HEK293 (cell line): Measurements from ENCODE around the gene CDKAL1.

ENCODE experiments used
- FEZF1 ChIP-seq: fragments of 450-650 bp; formaldehyde crosslinking; IDR thresholded peaks from 2 replicates; pipeline ENCODE4 v1.5.1; 2016; ENCODE audit warnings: missing biosample characterization, missing genetic modification characterization
- GFI1B ChIP-seq: fragments of 450-650 bp; formaldehyde crosslinking; IDR thresholded peaks from 2 replicates; pipeline ENCODE4 v1.5.1; 2016; ENCODE audit warnings: missing biosample characterization, missing genetic modification characterization
- KLF10 ChIP-seq: fragments of 450-650 bp; IDR thresholded peaks from 2 replicates; pipeline ENCODE4 v1.5.1; 2018; ENCODE audit warnings: missing biosample characterization, mild to moderate bottlenecking, missing genetic modification characterization
- OSR2 ChIP-seq: fragments of 450-650 bp; formaldehyde crosslinking; IDR thresholded peaks from 2 replicates; pipeline ENCODE4 v1.5.1; 2016; ENCODE audit warnings: missing biosample characterization, missing genetic modification characterization
- OVOL3 ChIP-seq: fragments of 450-650 bp; formaldehyde crosslinking; IDR thresholded peaks from 2 replicates; pipeline ENCODE4 v1.5.1; 2016; ENCODE audit warnings: missing biosample characterization, missing genetic modification characterization
- REPIN1 ChIP-seq: fragments of 450-650 bp; formaldehyde crosslinking; IDR thresholded peaks from 2 replicates; pipeline ENCODE4 v1.5.1; 2017; ENCODE audit warnings: missing biosample characterization, missing genetic modification characterization, low read depth
- ZBTB17 ChIP-seq: fragments of 450-650 bp; formaldehyde crosslinking; IDR thresholded peaks from 2 replicates; pipeline ENCODE4 v1.5.1; 2016; ENCODE audit warnings: missing biosample characterization, missing genetic modification characterization
- ZFP41 ChIP-seq: fragments of 450-650 bp; formaldehyde crosslinking; IDR thresholded peaks from 2 replicates; pipeline ENCODE4 v1.5.1; 2016; ENCODE audit warnings: missing biosample characterization, missing genetic modification characterization, borderline replicate concordance
- ZNF114 ChIP-seq: fragments of 450-650 bp; formaldehyde crosslinking; IDR thresholded peaks from 2 replicates; pipeline ENCODE4 v1.5.0; 2017; ENCODE audit warnings: missing biosample characterization, missing genetic modification characterization
- ZNF138 ChIP-seq: fragments of 450-650 bp; formaldehyde crosslinking; IDR thresholded peaks from 2 replicates; pipeline ENCODE4 v1.5.1; 2016; ENCODE audit warnings: missing biosample characterization, missing genetic modification characterization, borderline replicate concordance
- ZNF157 ChIP-seq: fragments of 450-650 bp; formaldehyde crosslinking; IDR thresholded peaks from 2 replicates; pipeline ENCODE4 v1.5.1; 2016; ENCODE audit warnings: missing biosample characterization, missing genetic modification characterization
- ZNF16 ChIP-seq: fragments of 450-650 bp; formaldehyde crosslinking; IDR thresholded peaks from 2 replicates; pipeline ENCODE4 v1.5.1; 2016; ENCODE audit warnings: low read depth, missing biosample characterization, missing genetic modification characterization
- ZNF169 ChIP-seq: fragments of 450-650 bp; formaldehyde crosslinking; IDR thresholded peaks from 2 replicates; pipeline ENCODE4 v1.5.1; 2016; ENCODE audit warnings: missing biosample characterization, missing genetic modification characterization
- ZNF174 ChIP-seq: fragments of 450-650 bp; formaldehyde crosslinking; IDR thresholded peaks from 2 replicates; pipeline ENCODE4 v1.5.0; 2017; ENCODE audit warnings: missing biosample characterization, mild to moderate bottlenecking, missing genetic modification characterization
- ZNF19 ChIP-seq: fragments of 450-650 bp; formaldehyde crosslinking; IDR thresholded peaks from 2 replicates; pipeline ENCODE4; 2016; ENCODE audit warnings: missing biosample characterization, missing genetic modification characterization, low read depth
- ZNF23 ChIP-seq: fragments of 450-650 bp; formaldehyde crosslinking; IDR thresholded peaks from 2 replicates; pipeline ENCODE4 v1.5.1; 2016; ENCODE audit warnings: missing biosample characterization, missing genetic modification characterization, borderline replicate concordance
- ZNF292 ChIP-seq: fragments of 450-650 bp; formaldehyde crosslinking; IDR thresholded peaks from 2 replicates; pipeline ENCODE4 v1.5.1; 2016; ENCODE audit warnings: low read depth, missing biosample characterization, missing genetic modification characterization, borderline replicate concordance
- ZNF341 ChIP-seq: fragments of 450-650 bp; formaldehyde crosslinking; IDR thresholded peaks from 2 replicates; pipeline ENCODE4; 2016; ENCODE audit warnings: low read depth, missing biosample characterization, missing genetic modification characterization
- ZNF350 ChIP-seq: fragments of 450-650 bp; formaldehyde crosslinking; IDR thresholded peaks from 2 replicates; pipeline ENCODE4 v1.5.0; 2017; ENCODE audit warnings: missing biosample characterization, mild to moderate bottlenecking, missing genetic modification characterization
- ZNF362 ChIP-seq: fragments of 450-650 bp; formaldehyde crosslinking; IDR thresholded peaks from 2 replicates; pipeline ENCODE4 v1.5.1; 2016; ENCODE audit warnings: missing biosample characterization, missing genetic modification characterization
- ZNF391 ChIP-seq: fragments of 450-650 bp; formaldehyde crosslinking; IDR thresholded peaks from 2 replicates; pipeline ENCODE4 v1.5.1; 2016; ENCODE audit warnings: low read depth, missing biosample characterization, missing genetic modification characterization, borderline replicate concordance
- ZNF404 ChIP-seq: fragments of 450-650 bp; formaldehyde crosslinking; IDR thresholded peaks from 2 replicates; pipeline ENCODE4 v1.5.1; 2017; ENCODE audit warnings: missing biosample characterization, missing genetic modification characterization
- ZNF416 ChIP-seq: fragments of 450-650 bp; formaldehyde crosslinking; IDR thresholded peaks from 2 replicates; pipeline ENCODE4 v1.5.1; 2016; ENCODE audit warnings: missing biosample characterization, missing genetic modification characterization
- ZNF510 ChIP-seq: fragments of 450-650 bp; formaldehyde crosslinking; IDR thresholded peaks from 2 replicates; pipeline ENCODE4 v1.5.1; 2018; ENCODE audit warnings: mild to moderate bottlenecking, missing genetic modification characterization, missing biosample characterization; ENCODE audit not compliant: insufficient replicate concordance
- ZNF521 ChIP-seq: fragments of 450-650 bp; formaldehyde crosslinking; IDR thresholded peaks from 2 replicates; pipeline ENCODE4 v1.5.1; 2017; ENCODE audit warnings: missing biosample characterization, mild to moderate bottlenecking, missing genetic modification characterization
- ZNF544 ChIP-seq: fragments of 450-650 bp; formaldehyde crosslinking; IDR thresholded peaks from 2 replicates; pipeline ENCODE4 v1.5.0; 2017; ENCODE audit warnings: missing biosample characterization, missing genetic modification characterization
- ZNF548 ChIP-seq: fragments of 450-650 bp; formaldehyde crosslinking; IDR thresholded peaks from 2 replicates; pipeline ENCODE4 v1.5.1; 2016; ENCODE audit warnings: missing biosample characterization, missing genetic modification characterization
- ZNF549 ChIP-seq: fragments of 450-650 bp; IDR thresholded peaks from 2 replicates; pipeline ENCODE4 v1.5.1; 2018; ENCODE audit warnings: missing biosample characterization, missing genetic modification characterization, mild to moderate bottlenecking, inconsistent platforms, moderate library complexity
- ZNF560 ChIP-seq: fragments of 450-650 bp; formaldehyde crosslinking; IDR thresholded peaks from 2 replicates; pipeline ENCODE4 v1.5.1; 2017; ENCODE audit warnings: missing biosample characterization, missing genetic modification characterization, borderline replicate concordance
- ZNF610 ChIP-seq: fragments of 450-650 bp; formaldehyde crosslinking; IDR thresholded peaks from 2 replicates; pipeline ENCODE4 v1.5.1; 2016; ENCODE audit warnings: missing biosample characterization, missing genetic modification characterization, borderline replicate concordance
- ZNF623 ChIP-seq: fragments of 450-650 bp; formaldehyde crosslinking; IDR thresholded peaks from 2 replicates; pipeline ENCODE4 v1.5.1; 2016; ENCODE audit warnings: missing biosample characterization, missing genetic modification characterization
- ZNF654 ChIP-seq: fragments of 450-650 bp; formaldehyde crosslinking; IDR thresholded peaks from 2 replicates; pipeline ENCODE4 v1.5.1; 2016; ENCODE audit warnings: low read depth, missing biosample characterization, missing genetic modification characterization
- ZNF777 ChIP-seq: fragments of 450-650 bp; formaldehyde crosslinking; IDR thresholded peaks from 2 replicates; pipeline ENCODE4 v1.5.1; 2017; ENCODE audit warnings: missing biosample characterization, missing genetic modification characterization, borderline replicate concordance
- ZNF792 ChIP-seq: fragments of 450-650 bp; formaldehyde crosslinking; IDR thresholded peaks from 2 replicates; pipeline ENCODE4 v1.5.1; 2016; ENCODE audit warnings: missing biosample characterization, missing genetic modification characterization
- ZSCAN23 ChIP-seq: fragments of 450-650 bp; formaldehyde crosslinking; IDR thresholded peaks from 2 replicates; pipeline ENCODE4 v1.5.1; 2016; ENCODE audit warnings: missing biosample characterization, missing genetic modification characterization
- TF ChIP-seq, protein P1 (sequence below): fragments of 450-650 bp; formaldehyde crosslinking; IDR thresholded peaks from 2 replicates; pipeline ENCODE4 v1.5.1; 2016; ENCODE audit warnings: missing biosample characterization, missing genetic modification characterization
- TF ChIP-seq, protein P2 (sequence below): fragments of 450-650 bp; formaldehyde crosslinking; IDR thresholded peaks from 2 replicates; pipeline ENCODE4 v1.5.1; 2016; ENCODE audit warnings: missing biosample characterization, missing genetic modification characterization
- TF ChIP-seq, protein P3 (sequence below): fragments of 450-650 bp; formaldehyde crosslinking; IDR thresholded peaks from 2 replicates; pipeline ENCODE4 v1.5.1; 2016; ENCODE audit warnings: missing biosample characterization, missing genetic modification characterization

The CDKAL1 gene

GRCh38 chr6:20811109-20811761 is 277.0 kb downstream of the CDKAL1 start (continued):
- TF ChIP-seq ZNF19 (tag by site-specific recombination): no peak
- TF ChIP-seq ZNF510 (tag by site-specific recombination): no peak
- peak; percentile 90 for TF ChIP-seq ZNF362
- TF ChIP-seq ZNF548: no peak
- TF ChIP-seq ZNF654: no peak; the same call in 1 of the 2 replicates
- TF ChIP-seq ZNF792 (tag by site-specific recombination): no peak
- TF ChIP-seq ZNF16 (tag by site-specific recombination): no peak
- no peak for TF ChIP-seq ZNF549 (tag by site-specific recombination)
- TF ChIP-seq ZNF174 (tag by site-specific recombination): no peak
- TF ChIP-seq ZNF404 (tag by site-specific recombination): no peak
- TF ChIP-seq ZNF23: no peak
- peak; percentile 58; the same call in 1 of the 2 replicates for TF ChIP-seq KLF10
- no peak for TF ChIP-seq OSR2 (tag by site-specific recombination)
- TF ChIP-seq ZSCAN23 (tag by site-specific recombination): no peak
- no peak for TF ChIP-seq ZNF114
- TF ChIP-seq FEZF1: no peak
- TF ChIP-seq, protein P1, sequence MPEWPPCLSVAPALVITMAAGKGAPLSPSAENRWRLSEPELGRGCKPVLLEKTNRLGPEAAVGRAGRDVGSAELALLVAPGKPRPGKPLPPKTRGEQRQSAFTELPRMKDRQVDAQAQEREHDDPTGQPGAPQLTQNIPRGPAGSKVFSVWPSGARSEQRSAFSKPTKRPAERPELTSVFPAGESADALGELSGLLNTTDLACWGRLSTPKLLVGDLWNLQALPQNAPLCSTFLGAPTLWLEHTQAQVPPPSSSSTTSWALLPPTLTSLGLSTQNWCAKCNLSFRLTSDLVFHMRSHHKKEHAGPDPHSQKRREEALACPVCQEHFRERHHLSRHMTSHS: no peak
- no peak for TF ChIP-seq ZNF292 (tag by site-specific recombination)
- TF ChIP-seq, protein P2, sequence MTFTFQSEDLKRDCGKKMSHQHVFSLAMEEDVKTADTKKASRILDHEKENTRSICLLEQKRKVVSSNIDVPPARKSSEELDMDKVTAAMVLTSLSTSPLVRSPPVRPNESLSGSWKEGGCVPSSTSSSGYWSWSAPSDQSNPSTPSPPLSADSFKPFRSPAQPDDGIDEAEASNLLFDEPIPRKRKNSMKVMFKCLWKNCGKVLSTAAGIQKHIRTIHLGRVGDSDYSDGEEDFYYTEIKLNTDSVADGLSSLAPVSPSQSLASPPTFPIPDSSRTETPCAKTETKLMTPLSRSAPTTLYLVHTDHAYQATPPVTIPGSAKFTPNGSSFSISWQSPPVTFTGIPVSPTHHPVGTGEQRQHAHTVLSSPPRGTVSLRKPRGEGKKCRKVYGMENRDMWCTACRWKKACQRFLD (tag by site-specific recombination): no peak
- TF ChIP-seq ZNF560 (tag by site-specific recombination): no peak
- no peak for TF ChIP-seq REPIN1 (tag by site-specific recombination)
- no peak for TF ChIP-seq ZNF350
- TF ChIP-seq ZNF610 (tag by site-specific recombination): no peak
- peak; percentile 86 for TF ChIP-seq ZBTB17 (tag by site-specific recombination)
- TF ChIP-seq OVOL3: no peak
- TF ChIP-seq ZNF341 (tag by site-specific recombination): no peak
- TF ChIP-seq ZNF138 (tag by site-specific recombination): no peak
- no peak for TF ChIP-seq ZNF157
- TF ChIP-seq ZNF391: peak; percentile 83; the same call in 1 of the 2 replicates
- peak; percentile 65; the same call in 1 of the 2 replicates for TF ChIP-seq GFI1B (tag by site-specific recombination)
- TF ChIP-seq ZNF521 (tag by site-specific recombination): no peak
- no peak for TF ChIP-seq ZFP41
- no peak for TF ChIP-seq ZNF416 (tag by site-specific recombination)
- TF ChIP-seq ZNF623: no peak
- TF ChIP-seq, protein P3, sequence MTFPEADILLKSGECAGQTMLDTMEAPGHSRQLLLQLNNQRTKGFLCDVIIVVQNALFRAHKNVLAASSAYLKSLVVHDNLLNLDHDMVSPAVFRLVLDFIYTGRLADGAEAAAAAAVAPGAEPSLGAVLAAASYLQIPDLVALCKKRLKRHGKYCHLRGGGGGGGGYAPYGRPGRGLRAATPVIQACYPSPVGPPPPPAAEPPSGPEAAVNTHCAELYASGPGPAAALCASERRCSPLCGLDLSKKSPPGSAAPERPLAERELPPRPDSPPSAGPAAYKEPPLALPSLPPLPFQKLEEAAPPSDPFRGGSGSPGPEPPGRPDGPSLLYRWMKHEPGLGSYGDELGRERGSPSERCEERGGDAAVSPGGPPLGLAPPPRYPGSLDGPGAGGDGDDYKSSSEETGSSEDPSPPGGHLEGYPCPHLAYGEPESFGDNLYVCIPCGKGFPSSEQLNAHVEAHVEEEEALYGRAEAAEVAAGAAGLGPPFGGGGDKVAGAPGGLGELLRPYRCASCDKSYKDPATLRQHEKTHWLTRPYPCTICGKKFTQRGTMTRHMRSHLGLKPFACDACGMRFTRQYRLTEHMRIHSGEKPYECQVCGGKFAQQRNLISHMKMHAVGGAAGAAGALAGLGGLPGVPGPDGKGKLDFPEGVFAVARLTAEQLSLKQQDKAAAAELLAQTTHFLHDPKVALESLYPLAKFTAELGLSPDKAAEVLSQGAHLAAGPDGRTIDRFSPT (tag by site-specific recombination): no peak
- no peak for TF ChIP-seq ZNF169
- no peak for TF ChIP-seq ZNF777 (tag by site-specific recombination)
- no peak for TF ChIP-seq ZNF544 (tag by site-specific recombination)
